GM19238 (cell line): Measurements from ENCODE around the gene IL1B.

Experiments used
- DNase-seq: peaks from one replicate; pipeline ENCODE4 v3.0.0; 2011; ENCODE audit warnings: low spot score; ENCODE audit not compliant: insufficient read length

Gene IL1B

DNA sequence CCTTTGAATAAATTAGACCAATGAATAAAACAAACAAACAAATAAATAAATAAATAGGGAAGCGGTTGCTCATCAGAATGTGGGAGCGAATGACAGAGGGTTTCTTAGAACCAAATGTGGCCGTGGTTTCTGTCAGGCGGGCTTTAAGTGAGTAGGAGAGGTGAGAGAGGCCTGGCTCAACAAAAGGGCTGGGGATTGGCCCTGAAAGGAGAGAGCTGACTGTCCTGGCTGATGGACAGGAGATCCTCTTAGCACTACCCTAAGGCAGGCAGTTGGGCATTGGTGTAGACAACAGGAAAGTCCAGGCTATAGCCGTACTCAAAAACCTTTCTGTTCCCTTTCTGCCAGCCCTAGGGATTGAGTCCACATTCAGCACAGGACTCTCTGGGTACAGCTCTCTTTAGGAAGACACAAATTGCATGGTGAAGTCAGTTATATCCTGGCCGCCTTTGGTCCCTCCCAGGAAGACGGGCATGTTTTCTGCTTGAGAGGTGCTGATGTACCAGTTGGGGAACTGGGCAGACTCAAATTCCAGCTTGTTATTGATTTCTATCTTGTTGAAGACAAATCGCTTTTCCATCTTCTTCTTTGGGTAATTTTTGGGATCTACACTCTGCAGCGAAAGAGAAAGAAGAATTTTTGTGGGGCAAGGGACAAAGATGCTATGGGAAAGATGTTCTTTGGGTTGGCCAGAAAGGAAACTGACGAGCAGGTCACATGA is 6.5 kb downstream of the IL1B start:
- no peak for DNase-seq

DNA sequence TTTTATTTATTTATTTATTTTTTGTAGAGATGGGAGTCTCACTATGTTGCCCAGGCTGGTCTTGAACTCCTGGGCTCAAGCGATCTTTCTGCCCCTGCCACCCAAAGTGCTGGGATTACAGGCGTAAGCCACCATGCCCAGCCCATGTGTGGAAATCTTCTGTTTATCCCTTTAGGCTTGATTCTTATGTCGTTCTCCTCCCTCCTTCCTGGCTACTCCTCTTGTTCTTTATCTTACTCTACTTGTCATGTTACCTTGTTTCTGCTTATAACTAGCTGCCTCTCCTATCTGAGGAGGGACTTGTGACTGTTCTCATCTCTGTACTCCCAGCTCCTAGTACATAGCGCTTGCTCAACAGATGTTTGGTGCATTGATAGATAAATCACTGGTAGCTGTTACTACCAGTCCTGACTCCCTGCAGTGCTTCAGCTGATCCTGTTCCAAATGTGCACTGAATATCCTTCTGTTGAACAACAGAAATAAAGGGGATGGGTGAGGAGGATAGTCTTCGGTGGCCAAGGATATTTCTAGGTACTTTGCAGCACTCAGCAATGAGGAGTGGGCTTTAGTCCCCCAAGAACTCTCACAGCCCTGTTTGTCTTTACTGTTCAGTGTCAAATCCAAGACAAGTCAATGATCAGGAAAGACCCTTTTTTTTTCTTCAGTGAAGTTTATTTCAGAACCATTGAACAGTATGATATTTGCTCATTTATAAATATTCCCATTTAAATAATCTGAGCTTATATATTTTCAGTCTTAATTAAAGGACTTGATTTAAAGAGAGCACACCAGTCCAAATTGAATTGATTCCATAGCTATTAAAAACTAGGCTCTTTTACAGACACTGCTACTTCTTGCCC is 7.2 kb downstream of the IL1B start:
- no peak for DNase-seq

DNA sequence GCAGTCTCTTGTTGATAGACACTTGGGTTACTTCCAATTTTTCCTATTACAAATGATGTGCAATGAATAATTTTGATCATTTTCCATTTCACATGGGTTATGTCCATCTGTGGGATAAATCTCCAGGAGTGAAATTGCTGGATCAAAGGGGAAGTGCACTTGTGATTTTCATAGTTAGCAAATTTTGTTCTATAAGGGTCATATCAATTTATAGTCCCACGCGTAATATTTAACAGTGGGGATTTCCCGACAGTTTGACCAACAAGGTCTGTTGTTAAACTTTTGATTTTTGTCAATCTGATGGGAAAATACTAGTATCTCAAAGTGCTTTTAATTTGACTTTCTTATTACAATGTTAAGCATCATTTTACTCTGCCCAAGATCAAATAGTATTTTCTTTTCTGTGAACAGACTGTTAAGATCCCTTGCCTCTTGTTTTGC is 8.3 kb downstream of the IL1B start:
- no peak for DNase-seq

DNA sequence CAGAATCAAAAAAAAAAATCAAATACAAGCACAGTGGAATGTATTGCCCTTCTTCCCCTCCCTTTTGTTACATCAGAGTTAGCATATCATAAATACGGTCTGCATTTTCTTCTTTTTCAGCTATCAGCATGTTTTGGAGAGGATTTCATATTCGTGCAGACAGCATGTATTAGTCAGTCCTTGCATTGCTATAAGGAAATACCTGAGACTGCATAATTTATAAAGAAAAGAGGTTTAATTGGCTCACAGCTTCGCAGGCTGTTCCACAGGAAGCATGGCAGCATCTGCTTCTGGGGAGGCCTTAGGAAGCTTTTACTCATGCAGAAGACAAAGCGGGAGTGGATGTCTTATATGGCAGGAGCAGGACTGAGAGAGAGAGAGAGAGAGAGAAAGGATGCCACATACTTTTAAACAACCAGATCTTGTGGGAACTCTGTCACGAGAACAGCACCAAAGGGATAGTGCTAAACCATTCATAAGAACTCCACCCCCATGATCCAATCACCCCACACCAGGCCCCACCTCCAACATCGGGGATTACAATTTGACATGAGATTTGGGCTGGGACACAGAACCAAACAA is 8.9 kb downstream of the IL1B start:
- no peak for DNase-seq

DNA sequence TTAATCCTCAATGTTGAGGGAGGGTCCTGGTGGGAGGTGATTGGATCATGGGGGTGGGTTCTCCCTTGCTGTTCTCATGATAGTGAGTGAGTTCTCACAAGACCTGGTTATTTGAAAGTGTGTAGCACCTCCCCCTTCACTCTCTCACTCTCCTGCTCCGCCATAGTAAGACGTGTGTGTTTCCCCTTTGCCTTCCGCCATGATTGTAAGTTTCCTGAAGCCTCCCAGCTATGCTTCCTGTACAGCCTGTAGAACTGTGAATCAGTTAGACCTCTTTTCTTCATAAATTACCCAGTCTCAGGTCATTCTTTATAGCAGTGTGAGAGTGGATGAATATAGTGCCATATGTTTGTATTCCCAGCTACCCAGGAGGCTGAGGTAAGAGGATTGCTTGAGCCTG is 9.6 kb downstream of the IL1B start:
- DNase-seq = no peak

DNA sequence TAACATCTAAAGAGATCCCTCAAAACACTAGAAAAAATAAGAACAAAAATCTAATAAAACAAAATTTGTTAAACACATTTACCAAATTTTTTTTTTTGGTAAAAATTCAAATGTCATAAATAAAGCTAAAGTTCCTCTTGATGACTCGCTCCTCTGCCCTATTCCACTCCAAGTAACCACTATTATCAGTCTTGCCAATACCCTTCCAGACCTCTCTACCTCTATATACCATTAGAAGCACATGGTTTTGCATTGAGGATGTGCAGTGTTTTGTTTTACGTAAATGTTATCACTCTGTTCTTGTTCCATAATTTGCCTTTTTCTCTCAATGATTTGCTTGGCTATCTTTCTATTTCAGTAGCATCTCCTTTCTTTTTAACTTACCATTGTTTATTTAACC is 10.9 kb downstream of the IL1B start:
- DNase-seq = no peak

DNA sequence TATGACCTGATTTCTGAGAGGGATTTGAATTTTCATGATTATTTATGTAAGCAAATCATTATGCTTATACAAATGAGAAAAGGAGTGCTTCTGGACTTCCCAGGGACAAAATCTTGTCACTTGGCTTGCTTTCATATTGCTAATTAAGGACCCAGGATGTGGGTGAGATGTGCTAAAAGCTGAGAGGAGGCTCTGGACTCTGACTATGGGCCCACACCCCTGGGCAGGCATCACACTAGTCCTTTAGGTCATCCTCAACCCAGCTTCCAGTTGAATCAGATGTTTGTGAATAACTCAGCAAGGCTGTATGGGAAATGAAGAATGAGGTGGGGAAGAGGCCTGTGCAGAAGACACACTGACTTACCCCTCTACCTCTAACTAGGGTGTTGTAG is 11.9 kb downstream of the IL1B start:
- no peak for DNase-seq

DNA sequence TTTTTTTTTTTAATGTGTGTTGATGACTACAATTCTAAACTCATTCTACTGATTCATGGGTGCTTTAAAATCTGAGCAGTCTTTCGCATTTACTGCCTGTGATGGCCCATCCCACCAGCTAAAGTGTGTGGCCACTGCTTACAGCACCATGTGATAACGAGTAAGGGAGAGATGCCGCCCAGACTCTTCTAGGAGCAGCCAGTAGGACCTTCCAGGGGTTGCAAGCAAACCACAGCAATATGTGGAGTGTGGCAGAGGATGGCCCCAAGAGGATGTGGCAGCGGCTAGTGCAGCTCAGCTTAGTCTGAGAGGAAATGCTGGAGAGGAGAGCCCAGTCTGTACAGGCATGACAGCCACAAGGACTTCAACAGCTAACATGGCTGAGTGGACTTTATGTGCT is 14.9 kb downstream of the IL1B start:
- DNase-seq = no peak

DNA sequence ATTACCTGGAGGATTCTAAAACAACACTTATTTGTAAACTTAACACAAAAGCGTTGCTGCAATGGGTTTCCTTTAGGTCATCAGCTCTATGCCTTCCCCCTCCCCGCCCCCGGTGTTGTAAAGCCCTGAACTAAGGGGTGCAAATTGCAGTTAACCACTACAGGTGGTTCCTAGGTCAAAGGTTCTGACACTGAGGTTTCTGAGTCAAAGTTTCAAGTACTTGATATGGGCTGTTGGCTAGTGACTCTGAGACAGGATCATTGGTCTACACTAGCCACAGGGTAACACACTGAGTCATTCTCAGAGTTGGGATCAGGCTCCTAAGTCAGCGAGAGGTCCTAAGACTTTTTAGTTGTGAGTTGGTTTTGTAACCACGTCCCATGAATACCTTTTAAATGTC is 15.4 kb downstream of the IL1B start:
- peak; percentile 31 for DNase-seq

DNA sequence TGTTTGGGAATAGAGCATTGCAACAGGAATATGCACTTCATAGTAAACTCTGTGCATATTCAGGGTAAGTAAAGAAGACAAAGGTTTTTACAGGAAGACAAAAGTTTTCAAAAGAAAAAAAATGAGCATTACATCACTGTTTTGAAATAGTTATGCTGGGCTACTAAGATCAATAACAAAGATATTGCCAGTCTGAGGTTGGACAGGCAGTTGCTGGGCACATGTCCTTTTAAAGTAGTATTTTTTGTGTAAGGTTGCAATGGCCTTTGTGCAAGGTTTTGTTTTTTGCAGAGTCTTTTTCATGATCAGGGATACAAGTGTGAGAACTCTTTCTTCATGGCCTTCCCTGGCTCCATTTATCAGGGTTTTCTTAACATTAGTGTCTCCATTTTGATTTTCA is 16.2 kb downstream of the IL1B start:
- DNase-seq = no peak

DNA sequence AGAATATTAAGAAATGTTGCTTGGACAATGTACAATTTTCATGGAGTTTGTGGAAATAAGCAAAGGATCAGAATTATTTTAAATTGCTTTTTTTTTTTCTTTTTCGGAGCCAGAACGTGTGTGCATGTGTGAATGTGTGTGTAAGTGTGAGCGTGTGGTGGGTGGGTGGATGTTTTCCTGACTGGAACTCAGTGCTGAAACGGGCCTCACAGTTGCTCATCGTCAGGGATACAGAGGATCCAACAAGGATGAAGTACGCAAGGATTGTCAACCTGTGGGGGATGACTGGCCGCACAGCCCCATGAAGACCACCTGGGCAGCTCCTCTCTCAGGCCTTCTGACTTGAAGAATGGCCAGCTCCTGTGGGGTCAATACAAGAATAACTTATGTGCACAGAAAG is 17.5 kb downstream of the IL1B start:
- DNase-seq = no peak

DNA sequence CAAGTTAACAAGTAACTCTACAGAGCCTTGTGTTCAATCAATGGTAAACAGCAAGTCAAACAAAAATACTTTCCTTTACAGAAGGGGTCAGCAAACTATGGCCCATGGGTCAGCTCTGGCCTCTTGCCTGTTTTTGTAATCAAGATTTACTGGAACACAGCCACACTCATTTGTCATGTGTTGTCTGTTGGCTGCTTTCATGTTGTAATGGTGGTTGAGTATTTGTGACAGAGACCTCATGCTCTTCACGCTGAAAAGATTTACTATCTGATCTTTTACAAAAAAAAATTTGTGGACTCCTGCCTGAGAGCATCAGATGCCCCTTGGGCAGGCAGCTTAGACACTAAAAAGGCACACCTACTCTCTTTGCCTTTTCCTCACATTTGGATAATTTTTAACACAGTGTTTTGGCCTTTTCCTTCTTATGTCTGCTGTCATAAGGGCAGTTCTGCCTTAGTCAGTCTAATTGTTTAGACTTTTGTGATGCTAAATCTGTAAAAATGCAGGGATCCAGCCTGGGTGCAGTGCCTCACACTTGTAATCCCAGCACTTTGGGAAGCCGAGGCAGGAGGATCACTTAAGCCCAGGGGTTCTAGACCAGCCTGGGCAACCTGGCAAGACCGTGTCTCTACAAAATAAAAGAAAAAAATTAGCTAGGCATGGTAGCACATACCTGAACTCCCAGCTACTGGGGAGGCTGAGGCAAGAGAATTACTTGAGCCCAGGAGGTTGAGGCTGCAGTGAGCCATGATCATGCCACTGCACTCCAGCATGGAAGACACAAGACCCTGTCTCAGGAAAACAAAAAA is 18.3 kb downstream of the IL1B start:
- DNase-seq = no peak

DNA sequence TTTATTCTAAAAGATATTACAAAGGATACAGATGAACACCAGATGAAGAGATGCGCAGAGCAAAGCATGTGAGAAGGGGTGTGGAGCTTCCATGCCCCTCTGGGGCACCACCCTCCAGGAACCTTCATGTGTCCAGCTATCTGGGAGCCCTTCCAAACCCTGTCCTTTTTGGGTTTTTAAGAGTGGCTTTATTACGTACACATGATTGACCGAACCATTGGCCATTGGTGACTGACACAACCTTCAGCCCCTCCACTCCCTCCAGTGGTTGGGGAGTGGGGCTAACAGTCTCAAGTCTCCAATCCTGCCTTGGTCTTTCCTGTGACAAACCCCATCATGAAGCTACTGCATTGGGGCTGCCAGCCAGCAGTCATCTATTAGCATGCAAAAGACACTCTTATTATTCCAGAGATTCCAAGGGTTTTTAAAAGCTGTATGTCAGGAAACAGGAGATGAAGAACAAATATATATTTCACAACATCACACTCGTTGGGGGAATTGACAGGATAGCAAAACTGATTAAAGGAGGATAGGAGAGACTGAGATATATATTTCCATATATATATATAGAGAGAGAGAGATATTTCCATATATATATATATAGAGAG is 19.4 kb downstream of the IL1B start:
- no peak for DNase-seq

DNA sequence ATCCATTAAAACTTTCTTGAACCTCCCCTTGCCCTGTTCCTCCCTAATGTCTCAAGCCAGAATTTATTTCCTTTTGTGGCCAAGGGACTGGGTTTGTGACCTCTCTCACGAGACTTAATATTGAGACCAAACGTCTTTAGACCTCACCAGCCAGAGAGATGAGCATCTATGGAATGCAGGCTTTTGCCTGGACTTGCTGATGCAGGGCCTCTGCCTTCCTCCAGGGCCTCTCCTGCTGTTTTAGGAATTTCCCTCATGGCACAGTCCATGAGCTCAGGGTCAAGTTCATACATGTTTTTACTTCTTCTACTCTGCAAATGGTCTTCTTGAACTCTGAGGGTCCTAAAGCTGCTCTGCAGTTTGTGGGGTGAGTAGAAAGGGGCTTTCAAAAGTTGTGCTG is 22.3 kb downstream of the IL1B start:
- DNase-seq = no peak

DNA sequence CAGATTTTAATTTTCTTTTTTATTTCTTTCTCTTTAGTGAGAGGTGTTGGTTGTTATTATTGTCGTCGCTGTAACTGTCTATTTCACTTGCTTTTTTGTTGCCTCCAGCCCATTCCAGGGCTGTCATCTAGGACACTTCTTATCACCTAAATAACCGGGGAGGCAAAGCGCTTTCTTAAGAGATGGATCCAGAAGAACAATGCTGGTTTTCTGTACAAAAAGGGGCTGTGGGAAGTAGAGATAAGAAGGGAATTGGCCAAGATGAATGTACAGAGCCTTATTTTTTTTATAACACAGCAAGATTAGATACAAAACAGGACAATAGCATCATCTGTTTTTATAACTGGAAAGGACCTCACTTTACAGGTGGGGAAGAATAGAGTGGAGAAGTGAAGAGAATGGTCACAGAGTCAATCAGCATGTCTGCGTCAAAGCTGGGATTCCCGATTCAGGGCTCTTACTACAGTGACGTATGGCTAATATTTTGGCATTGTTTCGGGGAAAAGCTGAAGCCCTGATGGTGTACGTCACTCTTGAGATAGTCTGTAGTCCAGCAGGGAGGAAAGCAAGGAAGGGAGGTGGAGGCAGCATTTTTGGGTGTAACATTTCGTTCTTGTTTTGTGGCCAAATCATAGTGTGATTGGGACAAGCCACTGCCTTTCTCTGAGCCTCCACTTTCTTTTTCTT is 23.2 kb downstream of the IL1B start:
- no peak for DNase-seq

DNA sequence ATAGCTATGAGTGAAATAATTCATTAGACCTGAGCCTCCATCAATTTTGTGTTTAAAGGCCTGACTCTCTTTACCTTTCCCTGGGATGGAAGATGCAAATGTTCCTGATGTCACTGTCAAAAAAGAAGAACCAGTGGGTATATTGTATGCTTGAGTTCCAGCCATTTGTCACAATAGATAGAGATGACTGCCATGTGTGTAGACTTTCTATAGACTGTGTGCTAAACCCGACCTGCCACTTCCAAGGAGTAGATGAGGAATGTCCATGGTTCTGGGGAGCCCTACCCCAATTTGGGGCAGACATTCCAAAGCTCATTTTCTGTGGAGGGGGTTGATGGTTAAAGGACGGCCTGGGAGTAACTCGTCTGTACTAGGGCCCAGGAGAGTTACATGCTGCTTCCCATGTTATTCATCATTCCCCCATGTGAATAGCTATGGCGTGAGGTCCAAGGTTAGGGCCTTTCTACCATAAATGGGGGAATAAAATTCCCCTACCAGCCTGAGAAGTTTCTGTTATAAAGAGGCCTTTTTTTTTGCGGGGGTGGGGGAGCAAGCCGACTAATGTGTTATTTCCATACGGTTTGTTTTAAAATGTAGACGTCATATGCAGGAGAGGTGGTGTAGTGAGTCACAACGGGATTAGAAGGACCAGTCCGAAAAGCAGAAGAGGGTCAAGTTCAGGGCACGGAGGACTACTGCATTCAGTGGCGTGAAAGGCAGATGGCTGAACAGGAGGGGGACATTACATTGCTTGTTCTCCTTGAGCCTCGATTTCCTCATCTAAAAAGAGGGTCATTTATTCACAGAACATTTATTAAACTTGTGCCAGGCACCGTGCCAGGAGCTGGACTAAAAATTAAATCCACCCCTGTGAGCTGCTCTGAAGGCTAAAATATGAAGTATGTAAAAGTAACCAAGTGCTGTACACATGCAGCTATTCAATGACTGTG is 24.0 kb downstream of the IL1B start:
- DNase-seq = no peak

DNA sequence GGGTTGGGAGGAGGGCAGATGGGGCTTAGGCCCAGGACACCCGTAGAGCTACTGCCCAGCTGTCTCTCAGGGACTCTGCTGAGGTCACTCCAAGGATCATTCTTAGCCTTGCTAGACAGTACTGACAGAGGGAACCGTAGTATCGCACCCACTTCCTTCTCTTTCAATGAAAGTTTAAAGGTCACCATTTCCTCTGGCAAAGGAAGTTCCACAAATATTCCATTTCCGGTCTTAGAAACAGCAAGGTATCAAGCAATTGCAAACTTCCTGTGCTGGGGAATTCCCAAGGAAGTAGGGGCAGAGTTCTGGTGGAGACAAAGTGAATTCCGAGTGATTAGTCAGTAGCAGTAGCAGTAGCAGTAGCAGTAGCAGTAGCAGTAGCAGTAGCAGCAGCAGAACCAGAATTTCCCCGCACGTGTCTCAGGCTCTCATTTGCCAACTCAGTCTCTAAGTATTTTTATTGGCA is 24.7 kb downstream of the IL1B start:
- DNase-seq = no peak

DNA sequence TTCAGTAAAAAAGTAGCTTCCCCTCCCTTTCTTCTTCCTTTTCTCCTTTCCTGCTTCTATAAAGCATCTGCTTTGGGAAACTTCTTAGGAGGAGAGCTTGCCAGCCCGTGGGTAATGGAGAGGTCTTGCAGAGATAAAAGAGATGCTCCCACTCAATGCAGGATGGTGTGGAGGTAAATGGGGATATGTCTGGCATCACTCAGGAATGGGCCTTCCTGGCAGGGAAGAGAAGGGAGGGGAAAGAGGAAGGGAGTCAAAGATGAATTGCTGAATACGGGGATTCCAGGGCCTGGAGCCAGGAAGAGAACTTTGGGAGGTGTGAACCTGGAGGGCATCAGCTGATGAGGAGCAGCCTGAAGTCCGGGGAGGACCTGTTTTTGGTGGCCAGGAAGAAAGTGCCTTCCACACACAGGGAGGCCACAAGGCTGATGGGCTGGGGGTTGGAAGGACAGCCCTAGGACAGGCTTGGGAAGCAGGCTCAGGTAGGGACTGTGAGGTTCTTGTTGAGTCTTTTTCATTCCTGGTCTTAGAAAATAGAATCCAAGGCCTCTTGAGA is 25.2 kb downstream of the IL1B start:
- DNase-seq = no peak

DNA sequence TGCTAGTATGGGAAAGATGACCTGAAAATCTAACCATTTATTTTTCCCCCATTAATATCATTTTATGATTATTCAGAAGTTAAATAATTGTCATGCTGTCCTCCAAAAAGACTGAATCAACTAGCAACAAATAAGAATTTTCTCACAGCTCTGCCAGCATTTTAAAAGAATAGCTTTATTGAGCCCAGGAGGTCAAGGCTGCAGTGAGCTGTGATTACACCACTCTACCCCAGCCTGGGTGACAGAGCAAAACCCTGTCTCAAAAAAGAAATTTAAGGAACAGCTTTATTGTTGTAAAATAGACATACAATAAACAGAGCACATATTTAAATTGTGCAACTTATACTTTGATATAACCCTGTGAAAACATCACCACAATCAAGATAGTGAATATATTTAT is 27.5 kb downstream of the IL1B start:
- no peak for DNase-seq
